CD4-positive, alpha-beta T cell treated with Interleukin-4 for 4 hours (primary cell): ENCODE measurements around the gene POP7.

Experiments
- DNase-seq: peaks from one replicate; pipeline ENCODE4 v3.0.0-alpha.2; 2020

POP7 gene

GRCh38 chr7:100726996-100727761, 21.3 kb downstream of the POP7 start:
- no peak for DNase-seq

- DNase-seq = no peak
Observed at GRCh38 chr7:100728196-100728595, 22.3 kb downstream of the POP7 start.

DNA sequence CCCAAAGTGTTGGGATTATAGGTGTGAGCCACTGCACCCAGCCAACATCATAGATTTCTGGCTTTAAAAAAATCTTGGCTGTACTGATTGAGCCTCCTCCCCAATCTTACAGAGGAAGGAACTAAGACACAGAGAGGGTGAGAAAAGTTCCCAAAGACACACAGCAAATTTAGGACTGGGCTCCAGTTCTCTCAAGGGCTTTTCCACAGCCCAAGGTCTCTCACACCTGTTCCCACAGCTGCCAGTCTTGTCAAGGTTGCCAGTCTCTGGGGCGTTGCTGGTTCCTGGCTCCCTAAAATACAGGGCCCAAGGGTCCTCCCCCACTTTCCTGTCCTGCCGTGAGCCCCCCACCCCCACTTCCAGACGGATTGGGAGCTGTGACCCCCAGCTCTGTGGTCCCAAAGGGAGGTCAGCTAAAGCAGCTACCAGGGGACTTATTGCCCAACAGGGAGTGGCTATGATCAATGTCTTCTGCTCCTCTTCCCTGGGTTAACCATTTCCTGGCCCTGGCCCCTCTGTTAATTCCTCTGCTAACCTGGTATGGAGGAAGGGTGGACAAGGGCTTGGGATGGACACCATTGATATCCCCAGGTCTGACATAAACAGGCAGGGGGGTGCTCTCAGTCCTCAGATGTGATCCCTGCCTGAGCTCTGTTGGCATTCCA, 24.3 kb downstream of the POP7 start:
- DNase-seq = no peak

- DNase-seq = no peak
Observed at GRCh38 chr7:100731937-100732636, 26.2 kb downstream of the POP7 start.

DNA sequence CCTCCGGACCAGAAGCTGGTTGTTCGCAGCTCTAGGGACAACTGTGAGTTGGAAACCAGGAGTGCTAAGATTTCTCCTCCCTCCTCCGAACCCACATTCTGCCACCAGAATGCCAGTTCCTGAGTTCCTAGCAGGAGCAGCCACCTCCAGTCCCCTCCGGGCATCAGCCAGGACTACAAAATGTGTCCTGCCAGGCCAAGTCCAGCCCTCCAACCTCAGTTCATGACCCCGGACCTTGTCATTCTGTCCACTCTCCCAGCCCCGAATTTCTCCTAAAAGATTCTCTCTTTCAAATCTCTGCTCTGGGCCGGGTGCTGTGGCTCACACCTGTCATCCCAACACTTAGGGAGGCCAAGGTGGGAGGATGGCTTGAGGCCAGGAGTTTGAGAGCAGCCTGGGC, 29.8 kb downstream of the POP7 start:
- no peak for DNase-seq

DNA sequence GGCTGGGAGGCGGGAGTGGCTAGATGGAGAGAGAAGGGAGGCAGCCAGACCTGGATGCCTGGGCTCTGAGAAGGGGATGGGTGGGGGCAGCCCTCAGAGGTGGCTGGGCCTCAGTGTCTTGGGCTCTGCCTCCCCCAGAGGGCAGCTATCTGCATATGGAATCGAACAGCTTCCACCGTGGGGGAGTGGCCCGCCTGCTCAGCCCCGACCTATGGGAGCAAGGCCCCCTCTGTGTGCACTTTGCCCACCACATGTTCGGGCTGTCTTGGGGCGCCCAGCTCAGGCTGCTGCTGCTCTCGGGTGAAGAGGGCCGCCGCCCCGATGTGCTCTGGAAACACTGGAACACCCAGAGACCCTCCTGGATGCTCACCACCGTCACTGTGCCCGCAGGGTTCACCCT, 30.8 kb downstream of the POP7 start:
- DNase-seq = no peak

DNA sequence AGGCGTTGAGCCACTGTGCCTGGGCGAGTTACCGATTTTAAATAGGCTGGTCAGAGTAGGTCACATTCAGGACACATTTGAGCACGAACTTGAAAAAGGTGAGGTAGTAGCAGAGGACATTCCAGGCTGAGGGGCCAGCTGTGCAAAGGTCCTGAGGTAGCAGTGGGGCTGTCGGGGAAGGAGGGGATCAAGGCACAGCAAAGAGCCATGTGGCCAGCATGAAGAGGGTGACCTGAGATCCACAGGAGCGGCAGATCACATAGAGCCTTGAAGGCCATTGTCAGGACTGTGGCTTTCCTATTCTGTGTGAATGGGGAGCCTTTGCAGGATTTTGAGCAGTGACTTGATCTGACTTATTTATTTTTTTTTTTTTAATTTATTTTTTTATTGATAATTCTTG, 34.0 kb downstream of the POP7 start:
- no peak for DNase-seq

DNA sequence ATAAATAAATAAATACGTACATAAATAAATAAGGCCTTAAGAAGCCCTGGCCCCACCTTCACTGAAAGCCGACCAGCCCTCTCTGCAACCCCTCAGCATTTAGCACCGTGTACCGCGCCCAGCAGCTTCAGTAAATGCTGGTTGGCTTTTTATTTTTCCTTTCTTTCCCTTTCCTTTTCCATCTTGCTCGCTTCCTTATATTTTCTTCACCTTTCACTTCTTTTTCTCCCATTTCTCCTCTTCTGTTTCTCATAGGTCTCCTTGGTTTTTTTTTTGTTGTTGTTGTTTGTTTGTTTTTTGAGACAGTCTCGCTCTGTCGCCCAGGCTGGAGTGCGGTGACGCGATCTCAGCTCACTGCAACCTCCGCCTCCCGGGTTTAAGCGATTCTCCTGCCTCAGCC, 38.7 kb downstream of the POP7 start:
- DNase-seq = no peak

DNA sequence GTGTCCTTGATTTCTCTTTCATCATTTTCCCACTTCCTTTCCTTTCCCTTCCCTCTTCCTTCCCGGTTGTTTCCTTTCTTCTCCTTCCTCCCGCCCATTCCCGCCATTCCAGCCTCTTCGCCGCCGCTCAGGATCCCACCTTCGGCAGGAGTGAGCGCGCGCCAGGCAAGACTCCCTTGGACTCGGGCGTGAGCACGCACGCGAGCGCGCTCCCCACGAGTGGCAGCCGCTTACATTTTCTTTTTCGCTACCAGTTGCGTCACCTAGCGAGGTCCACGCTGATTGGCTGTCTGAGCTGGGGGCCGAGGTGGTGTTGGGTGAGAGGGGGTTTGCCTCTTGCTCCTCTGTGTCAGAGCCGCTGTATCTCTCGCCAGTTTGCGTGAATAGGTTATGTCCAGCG, 39.3 kb downstream of the POP7 start:
- DNase-seq = peak; percentile 29

- DNase-seq = no peak
Observed at GRCh38 chr7:100752994-100753393, 47.1 kb downstream of the POP7 start.

- no peak for DNase-seq
Observed at GRCh38 chr7:100753750-100754149, 47.8 kb downstream of the POP7 start.
